HCEC 1CT (cell line): ENCODE results near the gene NTF4.
"Not testable (repeated sequence)": the region's sequence is repeated elsewhere in the genome, so short reads cannot be mapped to it uniquely, and the experiment has no call there.

Source experiments
- DNase-seq: peaks from one replicate; pipeline ENCODE4 v3.0.0-alpha.2; 2017

NTF4 gene

DNA sequence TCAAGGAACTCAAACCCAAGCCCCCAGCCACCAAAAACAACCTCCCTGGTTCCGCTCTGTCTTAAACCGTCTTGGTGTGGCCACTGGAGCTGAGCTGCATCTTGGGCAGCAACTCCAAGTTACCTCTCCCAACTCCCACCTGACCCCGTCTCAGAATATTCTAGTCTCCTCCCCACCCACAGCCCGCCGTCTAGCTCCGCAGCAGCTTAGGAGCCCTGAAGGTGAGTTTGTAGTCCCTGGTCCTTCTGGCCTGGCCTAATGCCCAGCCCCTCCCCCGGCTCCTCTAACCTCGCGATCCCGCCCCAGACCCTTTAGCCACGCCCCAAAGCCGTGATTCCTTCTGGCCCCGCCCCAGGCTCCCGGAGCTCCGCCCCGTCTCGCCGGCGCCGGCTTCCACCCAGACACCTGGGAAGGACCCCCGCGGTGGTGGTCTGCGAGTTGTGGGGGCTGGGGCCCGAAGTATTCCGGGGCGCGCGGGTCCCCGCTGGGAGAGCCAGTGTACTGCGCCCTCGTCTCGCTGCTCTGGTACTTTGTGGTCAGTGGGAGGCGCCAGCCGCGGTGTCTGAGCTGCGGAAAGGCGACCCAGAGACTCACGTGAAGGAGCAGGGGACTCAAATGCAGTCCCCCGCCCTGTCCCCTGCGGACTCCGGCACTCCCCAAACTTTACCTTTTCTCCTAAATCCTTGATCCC, 45.2 kb downstream of the NTF4 start:
- peak; percentile 52 for DNase-seq

- DNase-seq, result not testable (repeated sequence)
These were observed 46.0 kb downstream of the NTF4 start for GRCh38 chr19:49018388-49019241.

DNA sequence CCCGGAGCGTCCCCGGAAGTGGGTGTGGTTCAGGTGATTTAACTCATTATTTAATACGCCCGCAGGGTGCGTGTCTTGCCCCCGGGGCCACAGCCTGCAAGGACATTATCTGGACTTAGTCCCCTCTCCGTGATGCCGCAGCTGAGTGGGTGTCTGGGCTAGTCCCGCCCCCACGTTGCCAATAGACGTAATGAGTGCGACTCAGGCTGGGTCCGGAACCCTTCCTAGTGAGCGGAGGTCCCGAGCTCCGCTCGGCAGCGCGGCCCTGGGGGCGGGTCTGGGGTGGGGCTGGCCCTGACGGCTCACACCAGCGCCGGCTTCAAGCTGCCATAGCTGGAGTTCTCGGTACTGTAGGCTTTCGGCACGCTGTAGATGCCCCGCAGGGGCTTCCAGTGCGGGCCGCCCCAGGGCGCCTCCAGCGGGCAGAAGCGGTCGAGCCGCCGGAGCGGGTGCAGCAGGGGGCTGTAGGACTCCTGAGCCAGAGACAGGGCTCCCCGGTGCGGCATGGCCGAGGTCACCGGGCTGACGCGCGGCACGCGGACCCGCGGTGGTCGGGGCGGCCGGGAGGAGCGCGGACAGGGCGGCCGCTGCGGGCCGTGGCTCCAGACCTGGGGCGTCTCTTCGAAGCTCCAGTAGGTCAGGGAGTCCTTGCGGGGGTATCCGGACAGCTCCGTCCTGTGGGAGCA, 46.8 kb downstream of the NTF4 start:
- peak; percentile 44 for DNase-seq

GRCh38 chr19:49017041-49017665, 47.5 kb downstream of the NTF4 start, which contains the start of gene LHB:
LHB (minus strand) TSS chr19:49017091; CDS start chr19:49017081, 10 bp downstream.
- no peak for DNase-seq

DNA sequence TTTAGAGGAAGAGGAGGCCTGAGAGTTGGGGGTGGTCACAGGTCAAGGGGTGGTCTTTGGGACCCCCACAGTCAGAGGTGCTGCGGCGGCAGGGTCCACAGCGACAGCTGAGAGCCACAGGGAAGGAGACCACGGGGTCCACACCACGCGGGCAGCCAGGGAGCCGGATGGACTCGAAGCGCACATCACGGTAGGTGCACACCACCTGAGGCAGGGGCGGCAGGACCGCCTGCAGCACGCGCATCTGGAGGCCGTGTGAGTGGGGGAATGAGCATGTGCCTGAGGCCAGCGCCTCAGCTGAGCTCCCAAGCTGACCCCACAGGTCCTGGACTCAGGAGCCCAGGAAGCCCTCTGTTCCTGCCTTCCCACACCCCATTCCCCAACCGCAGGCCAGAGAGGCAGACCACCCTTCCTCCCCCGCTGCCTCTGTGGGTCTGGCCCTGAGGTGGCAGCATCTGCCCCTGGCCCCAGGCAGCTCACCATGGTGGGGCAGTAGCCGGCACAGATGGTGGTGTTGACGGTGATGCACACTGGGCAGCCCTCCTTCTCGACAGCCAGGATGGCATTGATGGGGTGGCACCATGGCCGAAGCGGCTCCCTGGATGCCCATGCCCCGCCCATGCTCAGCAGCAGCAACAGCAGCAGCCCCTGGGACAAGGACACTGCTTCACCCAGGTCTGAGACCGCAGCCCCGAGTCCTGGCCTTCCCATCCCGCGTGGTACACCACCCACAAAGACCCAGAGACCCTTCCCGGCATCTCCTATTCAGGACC, 48.4 kb downstream of the NTF4 start:
- DNase-seq, result no peak

- no peak for DNase-seq
These were observed 49.8 kb downstream of the NTF4 start for GRCh38 chr19:49014870-49015255.

- no peak for DNase-seq
These were observed 50.3 kb downstream of the NTF4 start for GRCh38 chr19:49014123-49014869.

DNA sequence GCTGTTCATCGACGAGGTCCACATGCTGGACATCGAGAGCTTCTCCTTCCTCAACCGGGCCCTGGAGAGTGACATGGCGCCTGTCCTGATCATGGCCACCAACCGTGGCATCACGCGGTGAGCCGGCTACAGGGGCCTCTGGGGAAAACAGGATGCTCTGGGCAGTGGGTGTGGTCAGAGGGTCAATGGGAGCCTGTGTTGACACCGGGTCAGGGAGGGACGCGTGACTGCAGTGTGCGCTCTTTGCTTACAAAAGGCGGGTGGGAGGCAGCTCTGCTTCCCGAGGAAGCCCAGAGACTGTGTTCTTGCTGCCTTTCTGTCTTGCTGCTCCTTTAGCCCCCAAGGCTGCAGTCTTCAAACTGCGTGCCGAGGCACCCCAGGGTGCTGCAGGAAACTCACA, 53.4 kb downstream of the NTF4 start:
- DNase-seq, result no peak
